Omental fat pad (tissue), 4 donors: Measurements from ENCODE around the gene SLC9A3. TPM values are rescaled to one million over a fixed set of nuclear protein-coding genes. Genes with fewer than 3 reads are reported as not detected.

Source experiments
- ATAC-seq: fragments of 150-250 bp; one replicate; pipeline ENCODE4 v1.9.1; 2016; ENCODE audit warnings: mild to moderate bottlenecking, moderate library complexity; ENCODE audit not compliant: low FRiP score
- DNase-seq: peaks from one replicate; pipeline ENCODE4 v3.0.0-alpha.2; 2019; ENCODE audit warnings: low spot score
- total RNA-seq, 4 donors: library from RNA; depleted of rRNA; stranded (reverse); fragments of >200 nt; gene quantifications; one replicate each; pipeline ENCODE4 v1.1.0, GENCODE V29; 2016
- TF ChIP-seq, protein P1 (sequence below), 3 donors: fragments of 450-650 bp; IDR thresholded peaks; one replicate each; pipeline ENCODE4 v1.5.1; 2016 to 2017; ENCODE audit warnings: antibody characterized with exemption in 3 of 3, mild to moderate bottlenecking in 3 of 3, moderate library complexity in 2 of 3

SLC9A3 gene
- total RNA-seq, 4 donors from 2014 or later = 1.0 to 4.3 (median 1.7) TPM

DNA sequence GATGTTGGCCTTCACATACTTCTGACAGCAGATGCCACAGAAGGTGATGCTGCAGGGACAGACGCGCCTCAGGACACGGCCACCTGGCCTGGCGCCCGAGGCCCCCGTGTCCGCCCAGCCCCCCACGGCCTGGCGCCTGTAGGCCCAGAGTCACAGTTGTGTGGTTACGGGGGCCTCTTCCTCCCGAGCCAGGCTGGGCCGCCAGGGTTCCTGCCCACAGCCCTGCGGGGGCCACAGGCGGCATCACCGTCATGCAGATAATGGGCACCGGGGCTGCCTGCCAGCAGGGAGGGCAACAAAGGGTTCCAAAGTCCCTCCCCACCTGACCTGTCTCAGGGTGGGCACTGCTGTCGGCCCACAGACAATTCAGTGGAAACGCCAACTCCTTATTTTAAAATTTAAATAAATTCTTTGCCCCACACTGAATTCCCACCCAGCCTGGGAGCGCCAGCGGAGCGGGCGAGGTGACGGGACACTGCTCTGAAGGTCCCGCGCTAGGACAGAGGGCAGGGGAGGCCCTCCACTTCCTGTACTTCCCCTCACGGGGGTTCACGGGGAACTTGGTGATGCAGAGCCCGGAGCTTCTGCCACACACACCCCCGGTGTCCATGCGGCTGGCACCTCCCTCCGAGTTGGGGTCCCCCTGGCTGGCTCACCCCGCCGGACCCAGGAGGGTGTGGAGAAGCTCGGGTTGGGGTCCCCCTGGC, 40.7 kb downstream of the SLC9A3 start:
- no peak for ATAC-seq
- DNase-seq = no peak
- TF ChIP-seq, protein P1, sequence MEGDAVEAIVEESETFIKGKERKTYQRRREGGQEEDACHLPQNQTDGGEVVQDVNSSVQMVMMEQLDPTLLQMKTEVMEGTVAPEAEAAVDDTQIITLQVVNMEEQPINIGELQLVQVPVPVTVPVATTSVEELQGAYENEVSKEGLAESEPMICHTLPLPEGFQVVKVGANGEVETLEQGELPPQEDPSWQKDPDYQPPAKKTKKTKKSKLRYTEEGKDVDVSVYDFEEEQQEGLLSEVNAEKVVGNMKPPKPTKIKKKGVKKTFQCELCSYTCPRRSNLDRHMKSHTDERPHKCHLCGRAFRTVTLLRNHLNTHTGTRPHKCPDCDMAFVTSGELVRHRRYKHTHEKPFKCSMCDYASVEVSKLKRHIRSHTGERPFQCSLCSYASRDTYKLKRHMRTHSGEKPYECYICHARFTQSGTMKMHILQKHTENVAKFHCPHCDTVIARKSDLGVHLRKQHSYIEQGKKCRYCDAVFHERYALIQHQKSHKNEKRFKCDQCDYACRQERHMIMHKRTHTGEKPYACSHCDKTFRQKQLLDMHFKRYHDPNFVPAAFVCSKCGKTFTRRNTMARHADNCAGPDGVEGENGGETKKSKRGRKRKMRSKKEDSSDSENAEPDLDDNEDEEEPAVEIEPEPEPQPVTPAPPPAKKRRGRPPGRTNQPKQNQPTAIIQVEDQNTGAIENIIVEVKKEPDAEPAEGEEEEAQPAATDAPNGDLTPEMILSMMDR (IDR thresholded peaks at IDR 0.05) = no peak

DNA sequence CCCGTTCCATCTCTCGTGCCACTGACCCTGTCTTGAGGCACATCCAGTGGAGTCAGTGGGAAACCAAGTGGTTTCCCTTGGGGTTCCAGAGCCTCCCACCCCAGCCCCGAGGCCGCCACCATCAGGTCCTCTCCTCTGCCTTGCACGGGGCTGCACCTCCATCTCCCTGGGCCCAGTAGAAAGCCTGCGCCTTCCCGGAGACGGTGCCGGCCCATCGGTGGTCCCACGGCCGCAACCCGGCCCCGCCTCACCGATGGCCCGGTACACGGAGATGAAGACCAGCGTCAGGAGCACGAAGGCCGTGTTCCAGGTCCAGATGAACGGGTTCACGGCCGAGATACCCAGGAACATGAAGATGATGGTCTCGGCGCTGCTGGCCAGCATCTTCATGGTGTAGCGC, 41.2 kb downstream of the SLC9A3 start:
- TF ChIP-seq, protein P1 (IDR thresholded peaks at IDR 0.05) = no peak
- no peak for DNase-seq
- no peak for ATAC-seq

DNA sequence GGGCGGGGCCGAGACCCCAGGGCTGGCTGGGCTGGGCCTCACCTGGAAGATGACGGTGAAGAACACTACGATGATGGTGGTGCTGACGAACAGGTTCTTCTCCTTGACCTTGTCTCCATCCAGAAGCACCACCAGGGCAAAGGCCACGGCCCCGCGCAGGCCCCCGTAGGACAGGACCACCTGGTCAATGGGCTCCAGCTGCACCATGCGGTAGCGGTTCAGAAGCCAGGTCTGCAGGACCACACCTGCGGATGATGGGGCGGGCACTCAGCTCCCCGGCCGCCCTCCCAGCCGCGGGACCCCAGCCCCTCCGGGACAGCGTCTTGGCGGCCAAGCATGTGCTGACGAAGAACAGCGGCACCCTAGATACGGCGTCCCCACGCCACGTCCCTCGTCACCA, 41.7 kb downstream of the SLC9A3 start:
- ATAC-seq = no peak
- no peak for DNase-seq
- TF ChIP-seq, protein P1 (IDR thresholded peaks at IDR 0.05) = no peak

DNA sequence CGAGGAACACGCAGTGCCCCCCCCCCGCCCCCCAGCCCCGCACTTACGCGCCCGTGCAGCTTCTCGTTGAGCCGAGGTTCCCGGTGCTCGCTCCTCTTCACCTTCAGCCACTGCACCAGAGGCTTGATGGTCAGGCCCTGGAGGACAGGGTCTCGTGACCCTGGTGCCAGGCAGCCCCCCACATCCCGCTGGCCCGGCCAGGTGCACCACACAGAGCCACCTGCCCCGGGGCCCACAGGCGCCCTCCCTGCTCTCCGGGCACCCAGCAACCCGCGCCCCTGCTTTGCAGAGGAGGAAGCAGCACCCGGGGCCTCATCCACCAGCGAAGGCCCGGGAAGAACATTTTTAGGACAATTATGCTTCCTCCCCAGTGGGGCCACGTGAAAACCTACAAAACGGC, 42.2 kb downstream of the SLC9A3 start:
- TF ChIP-seq, protein P1 (IDR thresholded peaks at IDR 0.05) = no peak
- no peak for ATAC-seq
- DNase-seq = no peak

DNA sequence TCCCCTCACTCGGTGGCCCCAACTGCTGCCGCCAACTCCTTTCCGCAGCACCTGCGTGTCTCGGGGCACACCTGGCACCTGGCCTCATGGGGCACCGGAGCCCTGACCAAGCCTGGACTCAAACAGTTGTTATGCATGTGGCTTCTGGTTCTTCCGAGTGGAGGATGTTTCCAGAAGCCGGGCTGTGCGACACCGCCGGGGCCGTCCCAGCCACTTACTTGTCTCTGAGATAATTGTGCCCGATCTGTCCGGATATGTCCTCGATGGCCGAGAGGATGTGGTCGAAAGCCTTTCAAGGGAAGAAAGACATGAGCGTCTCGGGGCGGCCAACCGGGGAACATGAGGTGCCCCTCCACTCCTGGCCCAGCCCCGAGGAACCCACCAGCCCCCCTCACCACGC, 42.9 kb downstream of the SLC9A3 start:
- ATAC-seq (no peak), DNase-seq (no peak)
- TF ChIP-seq, protein P1 (IDR thresholded peaks at IDR 0.05) = no peak

DNA sequence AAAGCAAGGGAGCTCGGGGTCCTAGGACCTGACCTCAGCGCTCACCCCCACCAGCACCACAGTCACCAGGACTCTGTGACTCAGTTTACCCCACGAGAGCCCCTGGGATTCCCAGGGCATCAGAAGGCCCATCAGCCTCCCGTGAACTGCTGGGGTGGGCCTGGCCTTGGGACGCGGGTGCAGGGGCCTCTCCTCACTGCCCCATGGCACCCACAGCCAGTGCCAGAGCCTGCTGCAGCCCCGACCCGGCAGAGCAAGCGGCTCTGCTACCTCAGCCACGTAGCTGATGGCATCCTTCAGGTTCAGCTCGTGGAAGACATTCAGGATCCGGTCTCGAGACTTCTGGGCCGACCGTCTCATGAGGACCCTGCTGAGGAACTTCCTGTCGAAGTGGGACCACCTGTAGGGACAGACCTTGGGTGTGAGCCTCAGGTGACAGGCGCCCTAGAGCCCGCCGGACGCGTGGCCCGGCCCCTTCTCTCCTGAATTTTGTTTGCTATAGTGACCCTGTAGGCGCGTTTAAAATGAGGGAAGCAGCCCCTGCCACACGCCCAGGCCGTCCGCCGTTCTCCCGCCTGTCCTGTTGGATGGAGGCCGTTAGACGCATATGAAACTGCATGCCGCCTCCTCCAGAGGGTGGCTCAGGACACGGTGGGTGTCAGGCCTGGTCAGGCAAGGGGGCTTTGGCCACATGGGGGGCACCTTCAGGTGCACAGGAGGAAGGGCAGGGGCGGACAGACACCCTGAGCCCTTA, 44.5 kb downstream of the SLC9A3 start:
- ATAC-seq = no peak

More for the DNA sequence above, 44.5 kb downstream of the SLC9A3 start:
- DNase-seq = no peak
- TF ChIP-seq, protein P1 (IDR thresholded peaks at IDR 0.05) = no peak
